GM19099 (cell line): ENCODE results near the gene SMTNL1.

ENCODE experiments used
- POLR2A ChIP-seq: IDR thresholded peaks from 3 replicates; pipeline ENCODE4 v1.6.1; 2011; ENCODE audit warnings: low read depth; ENCODE audit not compliant: insufficient read length; ENCODE audit errors: extremely low read depth

The SMTNL1 gene

DNA sequence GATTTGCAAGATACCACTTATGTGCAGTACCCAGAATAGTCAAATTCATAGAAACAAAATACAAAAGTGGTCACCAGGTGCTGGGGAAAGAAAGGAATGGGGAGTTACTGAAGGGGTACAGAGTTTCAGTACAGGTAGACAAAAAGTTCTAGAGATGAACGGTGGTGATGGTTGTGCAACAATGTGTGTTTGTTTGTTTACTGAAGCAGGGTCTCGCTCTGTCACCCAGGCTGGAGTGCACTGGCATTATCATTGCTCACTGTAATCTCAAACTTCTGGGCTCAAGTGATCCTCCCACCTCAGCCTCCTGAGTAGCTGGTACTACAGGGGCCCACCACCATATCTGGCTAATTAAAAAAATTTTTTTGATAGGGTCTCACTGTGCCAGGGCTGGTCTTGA is 18.0 kb downstream of the SMTNL1 start:
- TF ChIP-seq POLR2A, result no peak

DNA sequence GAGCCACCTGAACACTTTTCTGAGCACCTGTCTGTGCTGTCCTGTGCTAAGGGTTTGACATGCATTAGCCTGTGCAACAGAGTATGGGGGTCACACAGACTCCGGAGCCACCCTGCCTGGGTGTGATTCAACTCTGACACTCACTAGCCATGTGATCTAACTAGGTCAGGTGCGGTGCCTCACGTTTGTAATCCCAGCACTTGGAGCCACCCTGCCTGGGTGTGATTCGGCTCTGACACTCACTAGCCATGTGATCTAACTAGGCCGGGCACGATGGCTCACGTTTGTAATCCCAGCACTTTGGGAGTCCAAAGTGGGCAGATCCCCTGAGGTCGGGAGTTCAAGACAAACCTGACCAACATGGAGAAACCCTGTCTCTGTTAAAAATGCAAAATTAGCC is 18.6 kb downstream of the SMTNL1 start:
- no peak for TF ChIP-seq POLR2A

DNA sequence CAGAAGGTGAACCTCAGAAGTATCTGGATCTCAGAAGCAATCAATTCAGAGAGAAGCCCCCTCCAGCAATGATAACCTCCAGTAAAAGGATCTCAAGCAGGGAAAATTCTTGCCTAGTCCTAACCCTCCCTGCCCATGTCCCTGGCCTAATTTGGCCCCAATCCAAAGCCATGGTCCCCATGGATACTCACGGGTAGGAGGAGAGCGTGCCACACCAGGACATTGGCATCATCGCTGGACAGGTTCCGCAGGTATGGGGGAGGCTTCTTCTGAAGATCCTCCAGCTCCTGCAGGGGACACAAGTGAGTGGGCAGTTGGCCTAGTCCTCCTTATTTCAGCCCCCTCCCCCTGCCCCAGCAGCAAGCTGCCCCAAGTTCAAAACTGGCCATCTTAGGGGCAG is 22.8 kb downstream of the SMTNL1 start:
- no peak for TF ChIP-seq POLR2A

DNA sequence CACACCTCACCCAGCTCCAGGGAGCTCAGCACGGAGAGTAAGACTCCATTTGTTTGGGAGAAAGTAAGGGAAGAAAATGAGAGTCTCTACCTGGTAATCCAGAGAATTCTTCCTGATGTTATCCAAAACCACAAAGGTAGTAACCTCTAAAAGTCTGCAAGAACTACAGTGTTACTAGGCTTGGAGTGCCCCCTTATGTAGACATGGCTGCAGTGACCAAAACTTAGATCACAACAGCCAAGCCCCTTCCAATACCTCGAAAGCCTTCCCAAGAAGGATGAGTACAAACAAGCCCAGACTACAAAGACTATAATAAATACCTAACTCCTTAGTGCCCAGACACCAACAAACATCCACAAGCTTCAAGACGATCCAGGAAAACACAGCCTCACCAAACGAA is 25.2 kb downstream of the SMTNL1 start:
- no peak for TF ChIP-seq POLR2A

DNA sequence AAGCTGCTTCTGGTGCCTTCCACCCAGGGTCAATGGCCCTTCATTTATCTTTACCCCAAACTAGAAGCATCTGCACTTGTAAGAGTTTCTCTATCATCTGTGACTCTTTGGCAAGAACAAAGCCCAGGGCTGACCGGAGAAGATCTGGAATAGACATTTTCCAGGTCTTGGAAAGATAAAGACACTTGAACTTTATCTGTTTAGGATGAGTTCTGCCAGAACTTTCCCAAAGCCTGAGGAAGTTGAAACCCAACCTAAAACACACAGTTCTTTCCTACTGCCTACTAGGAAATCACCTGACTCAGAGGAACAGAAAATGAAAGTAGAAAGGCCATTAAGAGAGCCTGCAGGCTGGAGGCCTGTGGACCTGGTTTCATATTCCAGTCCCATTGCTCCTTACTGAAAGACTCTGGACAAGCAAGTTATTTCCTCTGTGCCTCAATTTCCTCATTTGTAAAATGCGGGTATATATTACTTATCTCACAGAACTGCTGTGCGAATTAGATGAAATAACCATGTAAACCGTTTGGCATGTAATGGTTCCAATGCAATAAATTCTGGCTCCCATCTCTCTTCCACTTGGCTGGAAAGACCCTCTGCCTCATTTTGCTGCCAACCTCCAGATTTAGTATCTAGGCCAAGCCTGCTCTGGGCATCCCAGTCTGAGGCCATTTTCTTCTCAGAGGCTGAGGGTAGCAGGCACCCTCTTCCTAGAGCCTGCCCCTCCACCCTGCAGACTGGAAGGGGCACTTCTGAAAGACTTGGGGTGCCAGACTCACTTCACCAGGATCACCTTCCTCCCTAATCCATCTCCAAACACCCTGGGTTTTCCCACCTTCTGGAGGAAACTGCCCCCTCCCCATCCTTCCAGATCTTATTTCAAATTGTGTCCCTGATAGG is 28.9 kb downstream of the SMTNL1 start:
- peak; percentile 53 for TF ChIP-seq POLR2A

DNA sequence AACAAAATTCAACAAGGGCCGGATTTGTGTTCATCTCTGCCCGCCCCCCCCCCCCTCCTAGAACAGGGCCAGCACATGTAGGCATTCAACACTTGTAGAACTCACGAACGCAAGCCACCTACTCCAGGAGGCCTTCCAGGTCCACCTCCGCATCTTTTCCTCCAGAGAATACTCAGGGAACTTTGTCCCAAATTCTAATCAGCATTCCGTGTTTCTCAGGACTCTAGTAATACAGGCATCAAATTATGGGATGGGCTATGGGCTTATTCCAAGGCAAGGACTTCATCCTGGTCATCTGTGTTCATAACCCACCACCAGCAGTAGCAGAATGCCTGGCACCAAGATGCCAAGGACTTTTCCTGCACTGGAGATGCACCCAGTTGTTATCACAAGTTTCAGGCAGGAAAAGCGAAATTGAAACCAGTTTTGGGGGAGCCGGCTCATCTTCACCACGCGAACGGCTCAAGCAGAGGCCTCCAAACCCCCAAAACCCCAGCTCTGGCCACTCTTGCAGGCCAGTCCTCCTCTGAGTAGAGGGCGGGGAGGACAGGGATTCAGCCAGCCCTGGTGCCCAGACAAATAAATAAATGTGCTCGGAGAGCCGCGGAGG is 29.6 kb downstream of the SMTNL1 start:
- no peak for TF ChIP-seq POLR2A

DNA sequence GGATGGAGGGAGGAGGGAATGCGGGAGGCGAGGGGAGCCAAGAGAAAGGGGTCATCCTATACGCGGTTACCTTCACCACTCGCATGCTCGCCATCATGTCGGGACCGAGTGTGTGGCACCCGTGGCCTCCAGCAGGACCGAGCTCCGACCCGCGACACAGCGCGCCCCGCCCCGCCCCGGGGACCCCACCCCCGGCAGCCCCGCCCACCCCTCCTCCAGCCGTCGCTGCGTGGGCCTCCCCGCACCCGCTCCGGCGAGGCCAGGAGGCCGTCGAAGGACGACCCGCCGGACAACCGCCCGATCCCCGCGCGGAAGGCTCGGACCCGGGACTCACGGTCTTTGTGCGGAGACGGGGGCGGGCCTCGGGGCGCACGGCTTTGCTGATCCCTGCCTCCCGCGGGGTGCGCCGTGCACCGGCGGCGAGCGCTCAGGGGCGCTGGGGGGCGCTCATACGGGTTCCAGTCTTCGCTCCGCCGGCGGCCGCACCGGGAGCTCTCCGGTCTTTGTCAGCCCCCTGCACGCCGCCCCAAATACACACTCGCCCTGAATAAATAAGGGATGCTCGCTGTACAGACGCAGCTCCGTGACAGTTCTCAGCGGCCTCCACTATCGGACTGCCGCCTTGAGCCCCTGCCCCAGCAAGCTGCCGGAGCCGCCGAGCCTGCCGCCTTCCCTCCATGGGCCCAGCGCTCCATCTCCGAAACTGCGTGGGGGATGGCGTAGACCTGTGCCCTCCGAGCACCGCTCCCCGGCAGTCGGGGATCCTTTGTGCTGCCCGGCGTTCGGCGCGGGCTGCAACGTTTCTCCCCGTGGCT is 30.3 kb downstream of the SMTNL1 start, which contains the start of gene UBE2L6:
TSS of gene UBE2L6 (minus strand) at position 158 of the 815 bp plus-strand sequence. CDS start at position 97, 61 bp downstream.
- peak; percentile 76 for TF ChIP-seq POLR2A

DNA sequence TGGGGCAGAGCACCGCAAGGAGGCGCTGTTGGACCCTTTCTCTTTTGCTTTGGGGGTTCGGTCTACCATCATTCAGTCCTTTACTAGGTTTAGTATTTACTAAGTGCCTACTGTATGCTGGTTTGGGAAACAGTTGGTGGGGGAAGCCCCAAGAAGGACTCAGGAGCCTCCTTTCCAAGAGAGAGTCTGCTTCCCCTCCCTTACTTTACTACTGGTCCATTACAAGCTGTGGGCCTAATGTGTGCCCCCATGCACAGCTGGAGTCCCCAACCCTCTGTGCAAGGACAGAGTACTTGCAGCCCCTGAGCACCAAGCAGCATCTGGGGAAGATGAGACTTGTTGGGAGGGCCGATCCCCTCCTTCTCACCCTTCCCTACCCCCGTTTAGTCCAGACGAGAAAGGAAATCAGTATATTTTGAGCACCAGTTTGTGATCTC is 31.0 kb downstream of the SMTNL1 start:
- no peak for TF ChIP-seq POLR2A

DNA sequence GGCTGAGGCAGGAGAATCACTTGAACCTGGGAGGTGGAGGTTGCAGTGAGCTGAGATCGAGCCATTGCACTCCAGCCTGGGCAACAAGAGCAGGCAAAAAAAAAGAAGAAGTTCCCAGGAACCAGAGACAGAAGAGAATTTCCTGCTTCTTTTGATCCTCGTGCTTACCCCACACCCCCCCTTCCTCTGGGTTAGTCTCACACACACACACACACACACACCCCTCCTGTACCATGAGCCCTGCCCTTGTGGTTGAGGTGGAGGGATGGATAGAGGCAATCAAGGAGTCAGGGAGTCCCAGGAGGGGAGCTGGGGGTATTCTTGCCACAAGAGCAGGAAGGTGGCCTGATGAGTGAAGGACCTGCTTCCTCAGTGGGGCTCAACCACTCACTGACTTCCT is 34.2 kb downstream of the SMTNL1 start:
- no peak for TF ChIP-seq POLR2A

DNA sequence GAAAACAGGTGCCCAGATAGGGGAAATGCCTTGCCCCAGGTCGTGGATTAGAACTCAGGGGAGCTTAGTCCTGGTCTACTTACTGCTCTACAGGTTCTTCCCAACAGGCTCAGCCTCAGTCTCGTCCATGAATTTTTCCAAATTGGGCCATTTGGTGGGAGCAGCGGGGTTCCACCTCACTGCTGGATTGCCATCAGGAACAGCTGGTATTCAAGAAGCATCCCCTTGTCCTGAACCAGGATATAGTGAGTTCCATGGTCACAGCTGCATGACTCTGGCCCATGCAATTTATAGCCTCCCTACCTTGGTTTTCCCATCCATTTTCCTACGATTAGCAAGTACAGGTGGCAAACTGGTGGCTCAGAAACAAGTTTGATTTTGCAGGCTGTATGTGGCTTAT is 36.7 kb downstream of the SMTNL1 start:
- no peak for TF ChIP-seq POLR2A

DNA sequence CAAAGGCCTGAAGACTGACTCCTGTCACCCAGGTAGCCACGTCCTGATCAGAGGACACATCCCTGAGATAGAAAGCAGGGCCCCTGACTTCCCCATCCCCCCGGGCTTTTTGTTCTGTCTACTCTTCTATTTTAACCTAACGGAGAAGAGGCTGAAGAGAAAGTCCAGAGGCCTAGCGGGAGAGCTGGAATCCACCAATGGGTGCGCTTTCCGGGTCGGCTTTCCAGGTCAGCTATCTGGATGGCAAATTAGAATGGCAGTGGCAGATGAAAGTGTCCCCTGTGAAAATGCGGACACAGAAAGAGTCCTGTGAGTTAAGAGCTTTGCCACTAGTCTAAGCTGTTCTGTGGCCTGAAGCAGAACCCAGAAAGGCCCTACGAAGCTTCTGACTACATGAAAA is 46.9 kb downstream of the SMTNL1 start:
- no peak for TF ChIP-seq POLR2A

DNA sequence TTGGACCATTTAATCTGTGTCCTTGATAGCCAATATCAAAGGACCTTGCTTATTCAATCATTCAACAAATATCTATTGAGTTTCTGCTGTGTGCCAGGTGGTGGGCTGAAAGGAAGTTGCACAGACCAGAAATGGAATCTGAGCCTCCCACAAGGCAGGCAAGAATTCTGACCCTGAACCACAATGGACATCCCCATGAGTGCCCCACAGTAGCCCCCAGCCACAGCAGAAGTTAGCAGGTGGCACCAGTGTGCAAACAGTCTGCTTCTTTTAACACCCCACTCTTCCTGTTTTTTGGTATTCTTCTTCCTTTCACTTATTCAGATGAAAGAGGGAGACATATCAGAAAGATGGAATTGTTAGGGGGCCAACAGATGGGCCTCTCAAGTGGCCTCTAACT is 47.9 kb downstream of the SMTNL1 start:
- no peak for TF ChIP-seq POLR2A

DNA sequence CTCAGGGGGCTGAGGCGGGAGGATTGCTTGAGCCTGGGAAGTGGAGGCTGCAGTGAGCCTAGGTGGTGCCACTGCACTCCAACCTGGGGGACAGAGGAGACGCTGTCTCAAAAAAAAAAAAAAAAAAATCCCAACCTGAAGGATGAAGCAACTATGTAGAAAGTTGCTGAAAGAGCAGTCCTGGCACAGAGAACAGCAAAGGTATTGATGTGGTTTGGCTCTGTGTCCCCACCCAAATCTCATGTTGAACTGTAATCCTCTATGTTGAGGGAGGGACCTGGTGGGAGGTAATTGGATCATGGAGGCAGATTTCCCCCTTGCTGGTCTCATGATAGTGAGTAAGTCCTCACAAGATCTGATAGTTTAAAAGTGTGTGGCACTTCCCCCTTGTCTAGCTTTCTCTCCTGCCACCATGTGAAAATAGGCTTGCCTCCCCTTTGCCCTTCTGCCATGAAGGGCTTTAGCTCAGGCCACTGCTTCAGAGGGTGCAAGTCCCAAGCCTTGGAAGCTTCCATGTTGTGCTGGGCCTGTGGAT is 49.4 kb downstream of the SMTNL1 start:
- TF ChIP-seq POLR2A, result no peak

DNA sequence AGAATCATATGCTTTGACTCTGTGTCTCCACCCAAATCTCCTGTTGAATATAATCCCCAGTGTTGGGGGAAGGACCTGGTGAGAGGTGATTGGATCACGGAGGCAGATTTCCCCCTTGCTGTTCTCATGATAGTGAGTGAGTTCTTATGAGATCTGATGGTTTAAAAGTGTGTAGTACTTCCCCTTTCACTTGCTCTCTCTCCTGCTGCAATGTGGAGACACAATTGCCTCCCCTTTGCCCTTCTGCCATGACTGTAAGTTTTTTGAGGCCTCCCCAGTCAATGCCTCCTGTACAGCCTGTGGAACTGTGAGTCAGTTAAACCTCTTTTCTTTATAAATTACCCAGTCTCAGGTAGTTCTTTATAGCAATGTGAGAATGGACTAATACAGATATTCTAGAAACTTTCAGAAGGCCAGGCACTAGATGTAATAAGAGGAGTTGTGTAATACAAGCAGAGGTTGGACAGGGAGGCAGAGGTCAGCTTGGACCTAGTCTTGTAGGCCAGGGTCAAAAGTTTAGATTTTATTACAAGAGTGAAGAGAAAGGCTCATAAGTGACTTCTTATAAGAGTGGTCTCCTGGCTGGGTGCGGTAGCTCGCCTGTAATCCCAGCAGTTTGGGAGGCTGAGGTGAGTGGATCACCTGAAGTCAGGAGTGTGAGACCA is 50.8 kb downstream of the SMTNL1 start:
- no peak for TF ChIP-seq POLR2A

DNA sequence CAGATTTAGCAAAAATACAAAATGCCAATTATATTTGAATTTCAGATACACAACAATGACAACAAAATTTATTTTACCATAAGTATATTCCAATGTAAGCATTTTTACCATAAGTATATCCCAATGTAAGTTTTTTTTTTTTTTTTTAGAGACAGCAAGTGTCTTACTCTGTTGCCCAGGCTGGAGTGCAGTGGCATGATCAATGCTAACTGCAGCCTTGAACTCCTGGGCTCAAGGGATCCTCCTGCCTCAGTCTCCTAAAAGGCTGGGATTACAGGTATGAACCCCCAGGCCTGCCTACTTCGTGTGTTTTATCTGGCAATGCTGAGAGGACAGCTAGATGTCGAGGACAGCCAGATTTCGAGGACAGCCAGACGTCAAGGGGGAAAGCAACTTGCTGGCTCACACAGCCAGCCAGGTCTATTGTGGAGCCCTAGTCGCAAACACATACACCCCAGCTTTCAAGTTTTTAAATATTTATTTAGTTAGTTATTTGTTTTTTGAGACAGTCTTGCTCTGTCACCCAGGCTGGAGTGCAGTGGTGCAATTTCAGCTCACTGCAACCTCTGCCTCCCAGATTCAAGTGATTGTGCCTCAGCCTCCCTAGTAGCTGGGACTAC is 59.0 kb downstream of the SMTNL1 start:
- no peak for TF ChIP-seq POLR2A

DNA sequence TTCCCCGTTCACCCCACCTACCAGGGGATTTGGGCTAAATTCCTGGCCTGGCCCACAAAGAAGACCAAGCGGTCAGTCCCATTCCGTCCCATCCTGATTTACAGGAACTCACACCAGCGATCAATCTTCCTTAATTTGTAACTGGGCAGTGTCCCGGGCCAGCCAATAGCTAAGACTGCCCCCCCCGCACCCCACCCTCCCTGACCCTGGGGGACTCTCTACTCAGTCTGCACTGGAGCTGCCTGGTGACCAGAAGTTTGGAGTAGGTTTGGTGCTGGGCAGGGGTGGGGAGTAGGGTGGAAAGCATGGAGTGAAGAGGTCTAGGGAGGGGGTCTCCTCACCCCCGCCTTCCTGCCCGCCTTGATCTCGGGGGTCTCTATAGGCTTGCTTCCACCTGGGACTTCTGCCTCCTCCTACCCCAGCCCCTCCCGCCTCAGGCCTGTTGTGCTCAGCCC is 60.1 kb downstream of the SMTNL1 start, which contains the start of gene SERPING1:
TSS of gene SERPING1 (plus strand) at position 225 of the 455 bp plus-strand sequence. CDS start 586 bp downstream, outside the sequence.
- TF ChIP-seq POLR2A, result no peak
